DOHH2 (cell line): ENCODE results near the gene IFT43.

Source experiments
- H3F3A ChIP-seq: fragments of 200-600 bp; sonication (generic), shearing (Covaris generic); 2 replicates; pipeline ENCODE4 v1.6.0; 2016; ENCODE audit warnings: antibody characterized with exemption, mild to moderate bottlenecking; ENCODE audit not compliant: control insufficient read depth, insufficient read depth
- H3K27ac ChIP-seq: fragments of 200-600 bp; sonication (generic); 2 replicates; pipeline ENCODE4 v1.5.1; 2014; ENCODE audit warnings: low read depth, mild to moderate bottlenecking, low read length, moderate library complexity
- H3K27me3 ChIP-seq: fragments of 200-600 bp; sonication (generic); 2 replicates; pipeline ENCODE4 v1.6.1; 2014; ENCODE audit warnings: mild to moderate bottlenecking, low read length, mixed read lengths; ENCODE audit not compliant: control insufficient read depth
- H3K36me3 ChIP-seq: fragments of 200-600 bp; sonication (generic); 2 replicates; pipeline ENCODE4 v1.6.1; 2014; ENCODE audit warnings: mild to moderate bottlenecking, low read length, moderate library complexity, mixed read lengths; ENCODE audit not compliant: control insufficient read depth
- H3K4me1 ChIP-seq: fragments of 200-600 bp; sonication (generic); 2 replicates; pipeline ENCODE4 v1.6.1; 2014; ENCODE audit warnings: mild to moderate bottlenecking, low read length, mixed read lengths; ENCODE audit not compliant: control insufficient read depth
- H3K4me2 ChIP-seq: fragments of 200-600 bp; sonication (generic); 2 replicates; pipeline ENCODE4 v1.6.0; 2014; ENCODE audit warnings: mild to moderate bottlenecking, low read length, moderate library complexity
- H3K4me3 ChIP-seq: fragments of 200-600 bp; sonication (generic); 2 replicates; pipeline ENCODE4 v1.5.1; 2014; ENCODE audit warnings: mild to moderate bottlenecking, low read length, mixed read lengths
- H3K79me2 ChIP-seq: fragments of 200-600 bp; sonication (generic); 2 replicates; pipeline ENCODE4 v1.6.1; 2014; ENCODE audit warnings: mild to moderate bottlenecking, low read length, mixed read lengths; ENCODE audit not compliant: control insufficient read depth
- H3K9me2 ChIP-seq: fragments of 200-600 bp; sonication (generic); replicated peaks from 2 replicates; pipeline ENCODE4 v1.6.1; 2014; ENCODE audit warnings: mild to moderate bottlenecking, low read length, mixed read lengths; ENCODE audit not compliant: control insufficient read depth
- H3K9me3 ChIP-seq: fragments of 200-600 bp; sonication (generic); 2 replicates; pipeline ENCODE4 v1.6.1; 2014; ENCODE audit warnings: antibody characterized with exemption, low read length, mixed read lengths; ENCODE audit not compliant: control insufficient read depth, insufficient read depth
- H4K20me1 ChIP-seq: fragments of 200-600 bp; sonication (generic); 2 replicates; pipeline ENCODE4 v1.6.0; 2014; ENCODE audit warnings: low read depth, mild to moderate bottlenecking, antibody characterized with exemption, low read length, moderate library complexity; ENCODE audit not compliant: control insufficient read depth, insufficient read depth
- EZH2phosphoT487 ChIP-seq: fragments of 200-600 bp; sonication (generic); IDR thresholded peaks from 2 replicates; pipeline ENCODE4 v1.6.1; 2017; ENCODE audit warnings: borderline replicate concordance, mild to moderate bottlenecking, antibody characterized with exemption, low read length, moderate library complexity, mixed read lengths
- TF ChIP-seq, protein P1 (sequence below): fragments of 200-600 bp; sonication (generic); IDR thresholded peaks from one replicate; pipeline ENCODE4 v1.5.1; 2014; ENCODE audit warnings: antibody characterized with exemption, mild to moderate bottlenecking, low read depth, low read length; ENCODE audit not compliant: poor library complexity, severe bottlenecking

Gene IFT43

DNA sequence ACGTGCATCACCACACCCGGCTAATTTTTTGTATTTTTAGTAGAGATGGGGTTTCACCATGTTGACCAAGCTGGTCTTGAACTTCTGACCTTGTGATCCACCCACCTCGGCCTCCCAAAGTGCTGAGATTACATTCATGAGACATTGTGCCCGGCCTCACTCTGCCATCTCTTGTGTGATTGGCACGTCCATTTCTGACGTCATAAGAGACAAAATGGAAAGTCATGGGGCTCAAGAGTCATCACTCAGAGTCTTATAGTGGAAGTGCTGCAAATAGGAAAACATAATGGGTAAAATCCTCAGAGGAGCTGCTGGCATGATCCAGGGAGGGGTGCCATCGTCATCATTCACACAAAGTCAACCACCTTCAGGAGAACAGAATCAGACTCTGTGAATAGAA lies 112.0 kb downstream of the IFT43 start:
- Histone ChIP-seq H3K36me3 (no peaks in the 10 kb centered on the region), H3K4me2 (no peak overlapping the region)
- no peak for TF ChIP-seq EZH2phosphoT487
- TF ChIP-seq, protein P1, sequence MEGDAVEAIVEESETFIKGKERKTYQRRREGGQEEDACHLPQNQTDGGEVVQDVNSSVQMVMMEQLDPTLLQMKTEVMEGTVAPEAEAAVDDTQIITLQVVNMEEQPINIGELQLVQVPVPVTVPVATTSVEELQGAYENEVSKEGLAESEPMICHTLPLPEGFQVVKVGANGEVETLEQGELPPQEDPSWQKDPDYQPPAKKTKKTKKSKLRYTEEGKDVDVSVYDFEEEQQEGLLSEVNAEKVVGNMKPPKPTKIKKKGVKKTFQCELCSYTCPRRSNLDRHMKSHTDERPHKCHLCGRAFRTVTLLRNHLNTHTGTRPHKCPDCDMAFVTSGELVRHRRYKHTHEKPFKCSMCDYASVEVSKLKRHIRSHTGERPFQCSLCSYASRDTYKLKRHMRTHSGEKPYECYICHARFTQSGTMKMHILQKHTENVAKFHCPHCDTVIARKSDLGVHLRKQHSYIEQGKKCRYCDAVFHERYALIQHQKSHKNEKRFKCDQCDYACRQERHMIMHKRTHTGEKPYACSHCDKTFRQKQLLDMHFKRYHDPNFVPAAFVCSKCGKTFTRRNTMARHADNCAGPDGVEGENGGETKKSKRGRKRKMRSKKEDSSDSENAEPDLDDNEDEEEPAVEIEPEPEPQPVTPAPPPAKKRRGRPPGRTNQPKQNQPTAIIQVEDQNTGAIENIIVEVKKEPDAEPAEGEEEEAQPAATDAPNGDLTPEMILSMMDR = no peak

GRCh38 chr14:76098047-76098446 lies 112.5 kb downstream of the IFT43 start:
- TF ChIP-seq, protein P1 = no peak
- no peak for TF ChIP-seq EZH2phosphoT487
- Histone ChIP-seq H4K20me1 (no peaks in the 10 kb centered on the region), H3K36me3 (no peaks in the 10 kb centered on the region), H3K4me3 (no peak overlapping the region), H3K27ac (no peak overlapping the region), H3K27me3 (no peaks in the 10 kb centered on the region), H3K9me2 (no peaks in the 10 kb centered on the region), H3K79me2 (no peaks in the 10 kb centered on the region), H3K4me2 (no peak overlapping the region), H3K9me3 (no peaks in the 10 kb centered on the region), H3K4me1 (no peaks in the 10 kb centered on the region), H3F3A (no peaks in the 10 kb centered on the region)

More for the DNA sequence above, 112.0 kb downstream of the IFT43 start:
- no peaks in the 10 kb centered on the region for H3K4me1 ChIP-seq
- H3K4me3 ChIP-seq = no peak overlapping the region
- no peak overlapping the region for H3K27ac ChIP-seq
- H4K20me1 ChIP-seq = no peaks in the 10 kb centered on the region
- H3K27me3 ChIP-seq = no peaks in the 10 kb centered on the region
- no peaks in the 10 kb centered on the region for H3F3A ChIP-seq
- H3K9me3 ChIP-seq = no peaks in the 10 kb centered on the region
- no peaks in the 10 kb centered on the region for H3K79me2 ChIP-seq
- no peaks in the 10 kb centered on the region for H3K9me2 ChIP-seq

DNA sequence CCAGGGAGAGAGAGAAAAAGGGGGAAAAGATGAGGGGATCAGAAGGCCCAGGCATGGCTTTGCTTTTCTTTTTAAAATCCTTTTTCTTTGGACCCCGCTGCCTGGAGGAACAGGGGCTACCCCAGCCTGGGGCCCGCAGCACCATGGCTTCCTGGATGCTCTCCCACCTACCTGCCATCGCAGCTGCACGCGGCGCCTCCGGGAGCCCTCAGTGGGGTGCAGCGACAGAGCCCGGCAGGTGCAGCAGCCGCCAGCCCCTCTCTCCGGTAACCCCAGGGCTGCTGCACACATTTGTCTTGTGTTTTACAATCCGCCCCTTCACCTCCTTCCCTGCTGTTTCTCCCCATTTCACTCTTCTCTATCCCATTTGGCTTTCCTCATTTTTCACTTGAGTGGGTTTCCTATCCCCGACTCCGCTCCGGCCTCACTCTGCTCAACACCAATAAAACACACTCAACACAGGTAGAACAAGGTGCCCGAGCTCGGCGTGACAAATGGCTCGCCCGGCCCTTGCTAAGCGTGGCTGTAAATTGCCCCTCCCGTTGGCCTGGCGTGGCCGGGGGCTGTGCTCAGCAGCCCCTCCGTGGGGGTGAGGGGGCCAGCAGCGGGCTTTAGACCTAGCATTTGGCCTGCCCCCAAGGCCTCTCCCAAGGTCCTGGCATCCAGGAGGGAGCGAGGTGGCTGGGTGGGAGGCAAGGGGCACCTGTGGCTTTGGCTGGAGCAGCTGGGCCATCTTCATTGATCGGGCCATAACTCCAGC lies 113.5 kb downstream of the IFT43 start:
- Histone ChIP-seq H3K4me3 (no peak overlapping the region), H3K27me3 (no peaks in the 10 kb centered on the region), H4K20me1 (no peaks in the 10 kb centered on the region), H3K27ac (no peak overlapping the region), H3K4me2 (no peak overlapping the region), H3K36me3 (no peaks in the 10 kb centered on the region), H3K4me1 (no peaks in the 10 kb centered on the region), H3K9me2 (no peaks in the 10 kb centered on the region), H3F3A (no peaks in the 10 kb centered on the region), H3K79me2 (no peaks in the 10 kb centered on the region), H3K9me3 (no peaks in the 10 kb centered on the region)
- TF ChIP-seq, protein P1 = no peak
- TF ChIP-seq EZH2phosphoT487 = no peak

DNA sequence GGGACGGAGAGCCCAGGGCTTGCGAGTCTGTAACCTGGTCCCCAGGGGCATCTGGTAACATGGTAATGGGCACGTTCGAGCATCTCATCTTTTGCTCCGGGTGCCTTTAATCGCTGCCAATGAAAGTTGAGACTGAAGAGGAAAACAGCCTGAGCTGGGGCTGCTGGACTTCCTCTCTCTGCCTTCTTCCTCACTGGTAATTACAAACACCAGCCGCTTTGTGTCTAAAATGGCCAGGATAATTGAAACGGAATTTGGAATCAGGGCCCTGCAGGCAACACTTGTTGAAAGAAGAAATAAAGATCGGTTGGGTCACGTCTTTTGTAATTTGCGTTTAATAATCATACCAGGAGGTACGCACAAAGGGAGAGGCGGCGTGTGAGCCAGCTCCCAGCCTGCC lies 114.7 kb downstream of the IFT43 start:
- H3K27me3 ChIP-seq = no peaks in the 10 kb centered on the region
- no peaks in the 10 kb centered on the region for H3K9me2 ChIP-seq
- no peak overlapping the region for H3K27ac ChIP-seq
- H3K4me3 ChIP-seq = no peak overlapping the region
- H4K20me1 ChIP-seq = no peaks in the 10 kb centered on the region
- no peaks in the 10 kb centered on the region for H3K36me3 ChIP-seq
- no peak for TF ChIP-seq EZH2phosphoT487
- TF ChIP-seq, protein P1 = no peak
- no peaks in the 10 kb centered on the region for H3K79me2 ChIP-seq
- H3F3A ChIP-seq = no peaks in the 10 kb centered on the region
- H3K4me1 ChIP-seq = no peaks in the 10 kb centered on the region
- H3K4me2 ChIP-seq = no peak overlapping the region
- no peaks in the 10 kb centered on the region for H3K9me3 ChIP-seq
